K562 (cell line): ENCODE data around the gene GNPTAB. TPM values are rescaled to one million over a fixed set of nuclear protein-coding genes. Genes with fewer than 3 reads are reported as not detected.
A peak's percentile ranks its signal among the peaks of the same experiment; 100 is the strongest.

Source experiments
- HMGN3 ChIP-seq: IDR thresholded peaks from 2 replicates; pipeline ENCODE4 v1.6.1; 2011; ENCODE audit warnings: borderline replicate concordance, low read depth, mild to moderate bottlenecking, mixed read lengths, low read length; ENCODE audit not compliant: insufficient read length; ENCODE audit errors: extremely low read depth
- MYBL2 ChIP-seq, 2 experiments: fragments of 450-650 bp in 1 of 2; sonication (generic) in 1 of 2; formaldehyde crosslinking in 1 of 2; IDR thresholded peaks; 2 replicates each; pipeline versions ENCODE4 v1.6.1 to v1.8.1; 2017 to 2022; ENCODE audit warnings: borderline replicate concordance in 1 of 2, inconsistent platforms in 1 of 2, low read depth in 1 of 2, mild to moderate bottlenecking in 1 of 2, missing genetic modification reagents in 1 of 2, moderate library complexity in 1 of 2
- NBN ChIP-seq: fragments of 450-650 bp; IDR thresholded peaks from 2 replicates; pipeline ENCODE4 v1.6.1; 2016; ENCODE audit warnings: low read depth, mild to moderate bottlenecking
- TRIM24 ChIP-seq, 2 experiments: fragments of 450-650 bp; IDR thresholded peaks; 2 replicates each; pipeline ENCODE4 v1.6.1; 2016
- ZFPM2 ChIP-seq: fragments of 250-450 bp; sonication (Bioruptor Pico); IDR thresholded peaks from 2 replicates; pipeline ENCODE4 v1.5.1; 2022; ENCODE audit warnings: mild to moderate bottlenecking
- polyA plus RNA-seq, 8 experiments: library from polyadenylated mRNA; depleted of rRNA in 4 of 8; stranded (reverse) in 5 of 8; unstranded in 3 of 8; fragments of >200 nt; fragmentation: Nextera tagmentation in 2 of 8; fragmentation: Illumina TruSeq in 1 of 8; extraction: Ambion mirVana in 2 of 8; extraction: Trizol in 1 of 8; gene quantifications; 2 replicates each; pipeline versions ENCODE4 v1.2.1 to v1.2.3, GENCODE V29; 2011 to 2014; ENCODE audit warnings: inconsistent platforms in 1 of 8, missing spikeins in 1 of 8
- total RNA-seq, 7 experiments: library from RNA; depleted of rRNA in 6 of 7; stranded (reverse); fragments of >200 nt in 6 of 7; fragmentation: Illumina TruSeq in 2 of 7; extraction: Trizol in 2 of 7; gene quantifications; 2 replicates each; pipeline versions ENCODE4 v1.2.1 to v1.2.3, GENCODE V29; 2011 to 2021; ENCODE audit warnings: low replicate concordance in 1 of 7
- TF ChIP-seq, protein P1 (sequence below): fragments of 250-450 bp; sonication (Bioruptor Pico); IDR thresholded peaks from 2 replicates; pipeline ENCODE4 v1.4.0; 2020
- TF ChIP-seq, protein P2 (sequence below): fragments of 150-350 bp; conservative IDR thresholded peaks from 2 replicates; pipeline ENCODE4 v1.6.1; 2014; ENCODE audit warnings: low read length
- TF ChIP-seq, protein P3 (sequence below): sonication (generic); formaldehyde crosslinking; IDR thresholded peaks from 2 replicates; pipeline ENCODE4 v1.8.0; 2022; ENCODE audit warnings: missing genetic modification reagents, mild to moderate bottlenecking, borderline replicate concordance

GNPTAB gene
- total and polyA plus RNA-seq, 9 of the 15 experiments (the other 6 are each of a cell fraction or from before 2014, with no cell fraction given), result 5.9 to 23.2 (median 19.3) TPM

DNA sequence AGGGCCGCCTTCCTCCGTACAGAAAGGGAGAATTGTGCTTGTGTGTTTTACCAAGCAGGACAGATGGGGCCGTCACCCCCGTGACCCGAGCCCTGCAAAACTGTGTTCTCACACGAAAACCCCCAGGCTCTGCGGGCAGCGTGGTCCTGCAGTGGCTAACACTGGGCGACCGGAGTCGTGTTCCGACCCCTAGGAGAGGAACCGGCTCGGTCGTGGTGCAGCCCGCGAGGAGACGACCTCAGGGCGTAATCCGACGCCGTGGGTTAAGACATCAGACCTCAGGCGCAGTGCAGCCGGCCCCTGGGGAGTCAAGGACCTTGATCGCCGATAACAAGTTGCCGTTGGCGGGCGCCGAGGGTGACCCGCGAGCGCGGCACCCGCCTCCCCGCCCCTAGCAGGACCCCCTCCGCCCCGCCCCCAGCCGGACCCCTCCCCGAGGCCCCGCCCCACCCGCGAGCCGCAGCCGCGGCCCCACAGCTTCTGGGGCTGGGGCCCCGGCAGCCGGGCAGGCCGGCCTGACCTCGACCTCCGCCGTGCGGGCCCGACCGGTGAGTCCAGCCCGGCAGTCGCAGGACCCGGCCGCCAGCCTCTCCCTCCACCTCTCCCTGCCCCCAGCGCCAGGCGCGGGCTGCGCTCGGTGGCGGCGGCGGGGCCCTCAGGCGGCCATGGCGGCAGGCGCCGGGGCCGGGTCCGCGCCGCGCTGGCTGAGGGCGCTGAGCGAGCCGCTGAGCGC lies 133.4 kb downstream of the GNPTAB start, which contains the start of gene CHPT1 (continued):
- TF ChIP-seq, protein P1, sequence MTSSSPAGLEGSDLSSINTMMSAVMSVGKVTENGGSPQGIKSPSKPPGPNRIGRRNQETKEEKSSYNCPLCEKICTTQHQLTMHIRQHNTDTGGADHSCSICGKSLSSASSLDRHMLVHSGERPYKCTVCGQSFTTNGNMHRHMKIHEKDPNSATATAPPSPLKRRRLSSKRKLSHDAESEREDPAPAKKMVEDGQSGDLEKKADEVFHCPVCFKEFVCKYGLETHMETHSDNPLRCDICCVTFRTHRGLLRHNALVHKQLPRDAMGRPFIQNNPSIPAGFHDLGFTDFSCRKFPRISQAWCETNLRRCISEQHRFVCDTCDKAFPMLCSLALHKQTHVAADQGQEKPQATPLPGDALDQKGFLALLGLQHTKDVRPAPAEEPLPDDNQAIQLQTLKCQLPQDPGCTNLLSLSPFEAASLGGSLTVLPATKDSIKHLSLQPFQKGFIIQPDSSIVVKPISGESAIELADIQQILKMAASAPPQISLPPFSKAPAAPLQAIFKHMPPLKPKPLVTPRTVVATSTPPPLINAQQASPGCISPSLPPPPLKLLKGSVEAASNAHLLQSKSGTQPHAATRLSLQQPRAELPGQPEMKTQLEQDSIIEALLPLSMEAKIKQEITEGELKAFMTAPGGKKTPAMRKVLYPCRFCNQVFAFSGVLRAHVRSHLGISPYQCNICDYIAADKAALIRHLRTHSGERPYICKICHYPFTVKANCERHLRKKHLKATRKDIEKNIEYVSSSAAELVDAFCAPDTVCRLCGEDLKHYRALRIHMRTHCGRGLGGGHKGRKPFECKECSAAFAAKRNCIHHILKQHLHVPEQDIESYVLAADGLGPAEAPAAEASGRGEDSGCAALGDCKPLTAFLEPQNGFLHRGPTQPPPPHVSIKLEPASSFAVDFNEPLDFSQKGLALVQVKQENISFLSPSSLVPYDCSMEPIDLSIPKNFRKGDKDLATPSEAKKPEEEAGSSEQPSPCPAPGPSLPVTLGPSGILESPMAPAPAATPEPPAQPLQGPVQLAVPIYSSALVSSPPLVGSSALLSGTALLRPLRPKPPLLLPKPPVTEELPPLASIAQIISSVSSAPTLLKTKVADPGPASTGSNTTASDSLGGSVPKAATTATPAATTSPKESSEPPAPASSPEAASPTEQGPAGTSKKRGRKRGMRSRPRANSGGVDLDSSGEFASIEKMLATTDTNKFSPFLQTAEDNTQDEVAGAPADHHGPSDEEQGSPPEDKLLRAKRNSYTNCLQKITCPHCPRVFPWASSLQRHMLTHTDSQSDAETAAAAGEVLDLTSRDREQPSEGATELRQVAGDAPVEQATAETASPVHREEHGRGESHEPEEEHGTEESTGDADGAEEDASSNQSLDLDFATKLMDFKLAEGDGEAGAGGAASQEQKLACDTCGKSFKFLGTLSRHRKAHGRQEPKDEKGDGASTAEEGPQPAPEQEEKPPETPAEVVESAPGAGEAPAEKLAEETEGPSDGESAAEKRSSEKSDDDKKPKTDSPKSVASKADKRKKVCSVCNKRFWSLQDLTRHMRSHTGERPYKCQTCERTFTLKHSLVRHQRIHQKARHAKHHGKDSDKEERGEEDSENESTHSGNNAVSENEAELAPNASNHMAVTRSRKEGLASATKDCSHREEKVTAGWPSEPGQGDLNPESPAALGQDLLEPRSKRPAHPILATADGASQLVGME (CRISPR knock-in tag), result no peak; the same call in 1 of the 2 replicates
- no peak for TF ChIP-seq NBN
- TF ChIP-seq, protein P2, sequence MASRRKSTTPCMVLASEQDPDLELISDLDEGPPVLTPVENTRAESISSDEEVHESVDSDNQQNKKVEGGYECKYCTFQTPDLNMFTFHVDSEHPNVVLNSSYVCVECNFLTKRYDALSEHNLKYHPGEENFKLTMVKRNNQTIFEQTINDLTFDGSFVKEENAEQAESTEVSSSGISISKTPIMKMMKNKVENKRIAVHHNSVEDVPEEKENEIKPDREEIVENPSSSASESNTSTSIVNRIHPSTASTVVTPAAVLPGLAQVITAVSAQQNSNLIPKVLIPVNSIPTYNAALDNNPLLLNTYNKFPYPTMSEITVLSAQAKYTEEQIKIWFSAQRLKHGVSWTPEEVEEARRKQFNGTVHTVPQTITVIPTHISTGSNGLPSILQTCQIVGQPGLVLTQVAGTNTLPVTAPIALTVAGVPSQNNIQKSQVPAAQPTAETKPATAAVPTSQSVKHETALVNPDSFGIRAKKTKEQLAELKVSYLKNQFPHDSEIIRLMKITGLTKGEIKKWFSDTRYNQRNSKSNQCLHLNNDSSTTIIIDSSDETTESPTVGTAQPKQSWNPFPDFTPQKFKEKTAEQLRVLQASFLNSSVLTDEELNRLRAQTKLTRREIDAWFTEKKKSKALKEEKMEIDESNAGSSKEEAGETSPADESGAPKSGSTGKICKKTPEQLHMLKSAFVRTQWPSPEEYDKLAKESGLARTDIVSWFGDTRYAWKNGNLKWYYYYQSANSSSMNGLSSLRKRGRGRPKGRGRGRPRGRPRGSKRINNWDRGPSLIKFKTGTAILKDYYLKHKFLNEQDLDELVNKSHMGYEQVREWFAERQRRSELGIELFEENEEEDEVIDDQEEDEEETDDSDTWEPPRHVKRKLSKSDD, result no peak
- 0 out of 2 replicates have a peak, but pooled peaks have one; percentile 15 for TF ChIP-seq ZFPM2
- TF ChIP-seq HMGN3, result peak; percentile 62
- no peak for TF ChIP-seq TRIM24 (IDR thresholded peaks at IDR 0.05)
- TF ChIP-seq, protein P3, sequence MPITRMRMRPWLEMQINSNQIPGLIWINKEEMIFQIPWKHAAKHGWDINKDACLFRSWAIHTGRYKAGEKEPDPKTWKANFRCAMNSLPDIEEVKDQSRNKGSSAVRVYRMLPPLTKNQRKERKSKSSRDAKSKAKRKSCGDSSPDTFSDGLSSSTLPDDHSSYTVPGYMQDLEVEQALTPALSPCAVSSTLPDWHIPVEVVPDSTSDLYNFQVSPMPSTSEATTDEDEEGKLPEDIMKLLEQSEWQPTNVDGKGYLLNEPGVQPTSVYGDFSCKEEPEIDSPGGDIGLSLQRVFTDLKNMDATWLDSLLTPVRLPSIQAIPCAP (CRISPR knock-in tag), result no peak
- no peak for TF ChIP-seq MYBL2 (IDR thresholded peaks at IDR 0.05; ENCODE audit: low read depth)
- TF ChIP-seq MYBL2 (CRISPR knock-in tag; IDR thresholded peaks at IDR 0.05; ENCODE audit: borderline replicate concordance), result no peak
